ENCODE results near the gene TUBD1. TPM values are rescaled to one million over a fixed set of nuclear protein-coding genes. Genes with fewer than 3 reads are reported as not detected.

The TUBD1 gene
- total RNA-seq, 1 experiment from 2014 or later, result 16.1 TPM

DNA sequence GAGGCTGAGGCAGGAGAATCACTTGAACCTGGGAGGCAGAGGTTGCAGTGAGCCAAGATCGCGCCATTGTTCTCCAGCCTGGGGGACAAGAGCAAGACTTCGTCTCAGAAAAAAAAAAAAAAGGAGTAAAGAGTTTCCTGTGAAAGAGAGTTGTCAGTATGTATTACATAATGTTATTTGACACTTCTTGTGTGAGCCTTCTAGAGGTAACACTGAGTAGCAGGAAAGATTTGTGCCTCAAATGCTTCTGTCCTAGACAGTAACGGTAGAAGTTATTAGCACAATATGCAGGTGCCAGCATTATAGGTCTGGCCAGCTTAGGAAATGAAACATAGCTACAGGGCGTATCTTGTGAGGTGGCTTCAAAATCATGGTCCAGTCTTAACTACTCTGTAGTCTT, 6.4 kb upstream of the TUBD1 start:
- Histone ChIP-seq H3K4me3 (ENCODE audit: low read depth, low read length, poor library complexity, severe bottlenecking) (no peak overlapping the region), H3K27ac (ENCODE audit: low read depth, low read length, poor library complexity, severe bottlenecking) (peak overlapping the region; percentile 47), H3K4me1 (ENCODE audit: insufficient read depth, low read length, poor library complexity, severe bottlenecking) (peaks cover 13% of the 10 kb centered on the region), H3K9me3 (ENCODE audit: low read depth, low read length, poor library complexity, severe bottlenecking) (no peaks in the 10 kb centered on the region), H3K36me3 (ENCODE audit: insufficient read depth, low read length, poor library complexity, severe bottlenecking) (no peaks in the 10 kb centered on the region), H3K27me3 (replicated peaks; ENCODE audit: insufficient read depth, low read depth, low read length, poor library complexity) (no peaks in the 10 kb centered on the region)
- DNase-seq (ENCODE audit: low spot score), result peak; percentile 14
- CTCF ChIA-PET, result no interaction called here
- POLR2A ChIA-PET (ENCODE audit: low non-redundant PET), result no interaction called here
- intact Hi-C loops (cut with micrococcal nuclease; ENCODE audit: unreplicated experiment), result no loop called here
- BruUV-seq (replicated peaks), result no TSS peak
- TF ChIP-seq, protein P1, sequence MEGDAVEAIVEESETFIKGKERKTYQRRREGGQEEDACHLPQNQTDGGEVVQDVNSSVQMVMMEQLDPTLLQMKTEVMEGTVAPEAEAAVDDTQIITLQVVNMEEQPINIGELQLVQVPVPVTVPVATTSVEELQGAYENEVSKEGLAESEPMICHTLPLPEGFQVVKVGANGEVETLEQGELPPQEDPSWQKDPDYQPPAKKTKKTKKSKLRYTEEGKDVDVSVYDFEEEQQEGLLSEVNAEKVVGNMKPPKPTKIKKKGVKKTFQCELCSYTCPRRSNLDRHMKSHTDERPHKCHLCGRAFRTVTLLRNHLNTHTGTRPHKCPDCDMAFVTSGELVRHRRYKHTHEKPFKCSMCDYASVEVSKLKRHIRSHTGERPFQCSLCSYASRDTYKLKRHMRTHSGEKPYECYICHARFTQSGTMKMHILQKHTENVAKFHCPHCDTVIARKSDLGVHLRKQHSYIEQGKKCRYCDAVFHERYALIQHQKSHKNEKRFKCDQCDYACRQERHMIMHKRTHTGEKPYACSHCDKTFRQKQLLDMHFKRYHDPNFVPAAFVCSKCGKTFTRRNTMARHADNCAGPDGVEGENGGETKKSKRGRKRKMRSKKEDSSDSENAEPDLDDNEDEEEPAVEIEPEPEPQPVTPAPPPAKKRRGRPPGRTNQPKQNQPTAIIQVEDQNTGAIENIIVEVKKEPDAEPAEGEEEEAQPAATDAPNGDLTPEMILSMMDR (conservative IDR thresholded peaks at IDR 0.05; ENCODE audit: low read depth, low read length), result no peak
- TF ChIP-seq EZH2 (IDR thresholded peaks at IDR 0.05; ENCODE audit: borderline replicate concordance, low read depth, low read length, poor library complexity, severe bottlenecking), result no peak

DNA sequence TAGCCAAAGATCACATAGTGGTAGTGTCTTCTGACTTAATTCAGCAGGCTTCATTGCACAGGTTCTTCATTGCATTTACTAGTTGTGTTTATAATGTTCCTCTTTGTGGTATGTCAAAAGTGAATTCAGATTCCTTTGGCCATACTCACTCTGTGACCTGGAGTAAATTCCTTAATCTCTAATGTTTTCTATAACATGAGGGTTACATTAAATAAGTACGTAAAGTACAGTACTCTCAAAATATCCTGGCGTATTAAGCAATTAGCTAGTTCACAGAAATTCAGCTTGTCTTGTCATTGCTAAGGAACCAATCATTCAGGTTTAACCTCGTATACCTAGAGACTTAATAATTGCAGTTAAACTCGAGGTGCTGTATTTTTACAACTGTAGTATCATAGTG, 4.3 kb upstream of the TUBD1 start:
- no peaks in the 10 kb centered on the region for H3K36me3 ChIP-seq (ENCODE audit: insufficient read depth, low read length, poor library complexity, severe bottlenecking)
- TF ChIP-seq EZH2 (IDR thresholded peaks at IDR 0.05; ENCODE audit: borderline replicate concordance, low read depth, low read length, poor library complexity, severe bottlenecking), result no peak
- TF ChIP-seq, protein P1 (conservative IDR thresholded peaks at IDR 0.05; ENCODE audit: low read depth, low read length), result no peak
- H3K4me1 ChIP-seq (ENCODE audit: insufficient read depth, low read length, poor library complexity, severe bottlenecking), result peaks cover 17% of the 10 kb centered on the region
- no TSS peak for BruUV-seq (replicated peaks)
- ChIA-PET CTCF (no interaction called here), POLR2A (ENCODE audit: low non-redundant PET) (no interaction called here)
- no peak overlapping the region for H3K4me3 ChIP-seq (ENCODE audit: low read depth, low read length, poor library complexity, severe bottlenecking)
- no peak overlapping the region for H3K27ac ChIP-seq (ENCODE audit: low read depth, low read length, poor library complexity, severe bottlenecking)
- DNase-seq (ENCODE audit: low spot score), result no peak
- no peaks in the 10 kb centered on the region for H3K9me3 ChIP-seq (ENCODE audit: low read depth, low read length, poor library complexity, severe bottlenecking)
- intact Hi-C loops (cut with micrococcal nuclease; ENCODE audit: unreplicated experiment), result no loop called here
- H3K27me3 ChIP-seq (replicated peaks; ENCODE audit: insufficient read depth, low read depth, low read length, poor library complexity), result no peaks in the 10 kb centered on the region

GRCh38 chr17:59893676-59894100, 945 bp upstream of the TUBD1 start:
- intact Hi-C loops (cut with micrococcal nuclease; ENCODE audit: unreplicated experiment), result no loop called here
- TF ChIP-seq, protein P1 (conservative IDR thresholded peaks at IDR 0.05; ENCODE audit: low read depth, low read length), result no peak
- no peak for TF ChIP-seq EZH2 (IDR thresholded peaks at IDR 0.05; ENCODE audit: borderline replicate concordance, low read depth, low read length, poor library complexity, severe bottlenecking)
- H3K4me1 ChIP-seq (ENCODE audit: insufficient read depth, low read length, poor library complexity, severe bottlenecking), result peaks cover 6% of the 10 kb centered on the region
- H3K27me3 ChIP-seq (replicated peaks; ENCODE audit: insufficient read depth, low read depth, low read length, poor library complexity), result no peaks in the 10 kb centered on the region
- BruUV-seq (replicated peaks), result no TSS peak
- H3K4me3 ChIP-seq (ENCODE audit: low read depth, low read length, poor library complexity, severe bottlenecking), result peak overlapping the region; percentile 82
- ChIA-PET POLR2A (ENCODE audit: low non-redundant PET) (interaction anchor here (0.6 kb wide), 1 partner anchor 274 kb away, joined by 3 read pairs; the partner anchor contains the start of gene CLTC), CTCF (no interaction called here)
- no peaks in the 10 kb centered on the region for H3K9me3 ChIP-seq (ENCODE audit: low read depth, low read length, poor library complexity, severe bottlenecking)
- H3K36me3 ChIP-seq (ENCODE audit: insufficient read depth, low read length, poor library complexity, severe bottlenecking), result peaks cover 3% of the 10 kb centered on the region
- peak; percentile 52 for DNase-seq (ENCODE audit: low spot score)
- peak overlapping the region; percentile 86 for H3K27ac ChIP-seq (ENCODE audit: low read depth, low read length, poor library complexity, severe bottlenecking)

Measured in A673 (cell line).